Stimulated activated CD8-positive, alpha-beta memory T cell treated with anti-CD3 and anti-CD28 coated beads, Interleukin-7, amount 100 ng/mL, for 4 hours (primary cell): ENCODE measurements around the gene KRTAP10-2.

ENCODE experiments used
- DNase-seq, 2 donors: peaks; one replicate each; pipeline ENCODE4 v3.0.0-alpha.2; 2020; ENCODE audit warnings: low read depth in 2 of 2

KRTAP10-2 gene

DNA sequence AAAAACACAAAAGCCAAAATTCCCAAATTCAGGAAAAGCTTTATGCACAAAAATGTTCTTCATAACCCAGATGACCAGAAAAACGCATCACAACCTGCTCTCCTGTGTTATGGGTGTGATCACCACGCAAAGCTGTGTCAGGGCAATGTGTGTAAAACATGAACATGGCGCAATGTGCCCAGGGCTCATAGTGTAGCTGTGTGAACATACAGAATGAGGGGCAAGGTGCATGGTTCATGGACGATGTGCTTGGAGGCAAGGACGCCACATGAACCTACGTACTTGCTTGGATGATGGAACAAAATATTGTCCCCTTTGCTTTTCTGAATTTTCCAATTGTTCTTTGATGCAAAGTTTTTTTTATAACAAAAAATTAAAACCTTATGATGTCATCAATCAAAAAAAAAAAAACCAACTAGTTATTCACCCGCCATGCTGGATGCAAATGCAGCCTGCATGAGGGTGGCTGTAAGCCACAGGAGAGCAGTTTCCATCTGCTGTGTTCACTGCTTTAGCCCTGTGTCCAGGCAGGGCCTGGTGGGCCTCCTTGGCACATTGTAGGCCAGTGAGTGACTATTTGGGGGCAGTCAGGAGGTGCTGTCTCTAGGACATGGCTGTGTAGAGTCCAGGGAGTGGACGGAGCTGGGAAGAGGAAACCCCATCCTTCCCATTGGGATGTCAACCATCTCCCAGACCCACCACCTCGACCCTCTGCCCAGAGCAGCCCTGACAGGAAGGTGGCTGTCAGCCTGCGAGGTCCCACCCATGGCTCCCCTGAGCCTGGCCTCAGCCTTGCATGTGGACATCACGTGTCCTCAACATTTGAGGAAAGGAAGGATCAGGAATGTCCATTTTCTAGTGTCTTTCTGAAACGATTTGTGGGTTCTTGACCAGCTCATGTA lies 25.0 kb downstream of the KRTAP10-2 start:
- no peak for DNase-seq

DNA sequence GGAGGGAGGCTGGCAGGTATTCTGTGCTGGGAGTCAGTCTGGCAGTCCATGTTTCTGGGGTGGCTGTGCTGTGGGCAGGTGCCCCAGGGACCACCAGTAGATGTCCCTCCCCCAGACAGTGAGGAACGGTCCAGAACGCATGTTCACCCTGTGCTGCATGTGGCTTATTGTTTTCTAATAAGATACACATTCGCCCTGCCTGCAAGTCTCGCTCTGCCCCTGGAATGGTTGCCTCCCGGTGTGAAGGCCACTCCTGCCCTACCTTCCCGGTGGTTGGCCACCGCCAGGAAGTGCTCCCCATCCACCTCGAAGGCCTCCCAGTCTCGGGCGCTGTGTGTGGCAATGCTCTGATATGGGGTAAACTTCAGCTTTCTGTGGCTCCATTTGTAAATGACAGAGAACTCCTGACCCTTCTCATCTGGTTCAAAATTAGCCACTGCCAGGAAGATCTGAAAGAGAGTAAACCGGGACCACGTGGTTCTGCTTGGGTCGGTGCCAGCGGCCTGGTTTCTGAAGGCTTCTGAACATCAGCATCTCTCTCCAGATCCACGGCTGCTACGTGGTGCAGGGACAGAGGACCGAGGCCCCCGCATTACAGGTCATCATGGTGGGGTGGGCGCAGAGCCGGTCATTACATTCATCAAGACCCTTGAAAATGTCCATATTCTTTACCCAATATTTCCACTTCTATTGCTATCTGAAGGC lies 25.8 kb downstream of the KRTAP10-2 start:
- no peak for DNase-seq

DNA sequence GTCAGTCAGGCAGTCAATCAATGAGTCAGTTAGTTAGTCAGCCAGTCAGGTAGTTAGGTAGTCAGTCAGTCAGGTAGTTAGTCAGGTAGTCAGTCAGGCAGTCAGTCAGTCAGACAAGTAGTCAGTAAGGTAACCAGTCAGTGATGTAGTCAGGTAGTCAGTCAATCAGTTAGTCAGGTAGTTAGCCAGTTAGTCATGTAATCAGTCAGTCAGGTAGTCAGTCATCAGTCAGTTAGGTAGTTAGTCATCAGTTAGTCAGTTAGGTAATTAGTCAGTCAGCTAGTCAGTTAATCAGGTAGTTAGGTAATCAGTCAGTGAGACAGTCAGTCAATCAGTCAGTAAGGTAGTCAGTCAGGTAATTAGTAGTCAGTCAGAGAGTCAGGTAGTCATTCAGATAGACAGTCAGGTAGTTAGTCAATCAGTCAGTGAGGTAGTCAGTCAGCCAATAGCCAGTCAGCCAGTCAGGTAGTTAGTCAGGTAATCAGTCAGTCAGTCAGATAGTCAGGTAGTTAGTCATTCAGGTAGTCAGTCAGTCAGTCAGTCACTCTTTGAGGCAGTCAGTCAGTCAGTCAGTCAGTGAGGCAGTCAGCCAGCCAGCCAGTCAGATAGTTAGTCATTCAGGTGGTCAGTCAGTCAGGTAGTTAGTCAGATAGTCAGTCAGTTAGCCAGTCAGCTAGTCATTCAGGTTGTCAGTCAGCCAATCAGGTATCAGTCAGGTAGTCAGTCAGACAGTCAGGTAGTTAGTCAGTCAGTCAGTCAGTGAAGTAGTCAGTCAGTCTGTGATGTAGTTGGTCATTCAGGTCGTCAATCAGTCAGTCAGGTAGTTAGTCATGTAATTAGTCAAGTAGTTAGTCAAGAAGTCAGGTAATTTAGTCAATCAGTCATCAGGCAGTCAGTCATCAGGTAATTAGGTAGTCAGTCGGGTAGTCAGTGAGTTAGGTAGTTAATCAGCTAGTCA lies 26.6 kb downstream of the KRTAP10-2 start:
- no peak for DNase-seq

DNA sequence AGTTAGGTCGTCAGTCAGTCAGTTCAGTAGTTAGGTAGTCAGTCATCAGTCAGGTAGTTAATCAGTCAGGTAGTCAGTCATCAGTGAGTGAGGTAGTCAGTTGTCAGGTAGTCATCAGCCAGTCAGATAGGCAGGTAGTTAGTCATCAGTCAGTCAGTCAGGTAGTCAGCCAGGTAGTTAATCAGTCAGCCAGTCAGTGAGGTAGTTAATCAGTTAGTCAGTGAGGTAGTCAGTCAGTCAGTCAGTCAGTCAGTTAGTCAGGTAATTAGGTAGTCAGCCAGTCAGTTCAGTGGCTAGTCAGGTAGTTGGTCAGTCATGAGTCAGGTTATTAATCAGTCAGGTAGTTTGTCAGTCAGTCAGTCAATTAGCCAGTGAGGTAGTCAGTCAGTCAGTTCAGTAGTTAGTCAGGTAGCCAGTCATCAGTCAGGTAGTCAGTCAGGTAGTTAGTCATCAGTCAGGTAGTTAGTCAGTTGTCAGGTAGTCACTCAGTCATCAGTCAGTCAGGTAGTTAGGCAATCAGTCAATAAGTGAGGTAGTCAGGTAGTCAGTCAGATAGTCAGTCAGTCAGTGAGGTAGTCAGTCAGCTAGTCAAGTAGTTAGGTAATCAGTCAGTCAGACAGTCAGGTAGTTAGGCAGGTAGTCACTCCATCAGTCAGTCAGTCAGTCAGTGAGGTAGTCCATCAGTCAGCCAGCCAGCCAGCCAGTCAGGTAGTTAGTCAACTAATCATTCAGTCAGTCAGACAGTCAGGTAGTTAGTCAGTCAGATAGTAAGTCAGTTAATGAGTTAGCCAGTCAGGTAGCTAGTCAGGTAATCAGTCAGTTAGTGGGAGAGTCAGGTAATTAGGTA lies 27.5 kb downstream of the KRTAP10-2 start:
- DNase-seq = no peak

DNA sequence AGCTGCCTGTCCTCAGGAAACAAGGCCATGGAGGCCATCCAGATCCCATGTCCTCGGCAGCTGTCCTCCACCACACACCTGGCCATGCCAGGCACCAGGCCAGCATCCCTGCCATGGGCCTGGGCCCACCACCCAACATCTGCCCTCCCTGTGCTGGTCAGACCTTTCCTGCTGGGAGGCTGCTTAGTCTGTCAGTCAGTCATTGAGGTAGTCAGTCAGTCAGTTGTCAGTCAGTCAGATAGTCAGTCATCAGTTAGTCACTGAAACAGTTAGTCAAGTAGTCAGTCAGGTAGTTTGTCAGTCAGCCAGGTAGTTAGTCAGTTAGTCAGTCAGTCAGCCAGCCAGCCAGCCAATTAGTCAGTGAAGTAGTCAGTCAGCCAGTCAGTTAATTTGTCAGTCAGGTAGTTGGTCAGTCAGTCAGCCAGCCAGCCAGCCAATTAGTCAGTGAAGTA lies 28.5 kb downstream of the KRTAP10-2 start:
- no peak for DNase-seq

DNA sequence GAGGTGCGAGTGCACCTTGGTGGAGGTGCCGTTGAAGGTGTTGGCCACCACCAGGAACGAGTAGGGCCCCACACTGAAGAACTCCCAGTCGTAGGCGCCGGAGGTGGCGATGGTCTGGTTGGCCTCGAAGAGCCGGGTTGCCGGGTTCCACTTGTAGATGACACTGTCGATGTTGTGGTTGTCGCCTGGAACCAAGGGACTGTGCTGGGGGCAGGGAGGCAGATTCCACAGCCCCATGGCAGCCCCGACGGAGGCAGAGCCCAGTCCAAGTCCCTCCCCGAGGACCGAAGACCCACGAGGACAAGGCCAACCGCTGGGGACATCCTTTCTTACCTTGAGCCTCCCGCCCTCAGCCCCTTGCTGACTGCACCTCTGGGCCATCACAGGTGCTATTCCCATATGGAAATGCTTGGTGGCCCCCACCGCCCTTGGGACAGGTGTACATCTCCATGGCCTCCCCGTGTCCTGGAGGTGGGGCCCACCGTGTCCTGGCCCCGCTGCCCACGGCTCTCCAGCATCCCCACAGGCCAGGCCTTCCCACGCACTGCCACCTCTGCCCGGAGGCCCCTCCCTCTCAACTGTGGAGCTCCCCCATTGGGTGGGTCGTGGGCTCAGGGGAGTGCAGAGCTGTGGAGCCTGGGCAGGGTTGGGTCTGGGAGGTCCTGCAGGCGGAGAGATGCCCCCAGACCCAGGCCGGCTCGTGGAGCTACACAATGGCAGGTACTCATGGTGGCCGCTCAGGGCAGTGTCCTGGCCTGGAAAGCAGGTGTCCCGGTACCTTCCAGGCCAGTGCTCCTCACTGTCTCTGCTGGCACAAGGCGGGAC lies 29.2 kb downstream of the KRTAP10-2 start:
- DNase-seq = no peak

DNA sequence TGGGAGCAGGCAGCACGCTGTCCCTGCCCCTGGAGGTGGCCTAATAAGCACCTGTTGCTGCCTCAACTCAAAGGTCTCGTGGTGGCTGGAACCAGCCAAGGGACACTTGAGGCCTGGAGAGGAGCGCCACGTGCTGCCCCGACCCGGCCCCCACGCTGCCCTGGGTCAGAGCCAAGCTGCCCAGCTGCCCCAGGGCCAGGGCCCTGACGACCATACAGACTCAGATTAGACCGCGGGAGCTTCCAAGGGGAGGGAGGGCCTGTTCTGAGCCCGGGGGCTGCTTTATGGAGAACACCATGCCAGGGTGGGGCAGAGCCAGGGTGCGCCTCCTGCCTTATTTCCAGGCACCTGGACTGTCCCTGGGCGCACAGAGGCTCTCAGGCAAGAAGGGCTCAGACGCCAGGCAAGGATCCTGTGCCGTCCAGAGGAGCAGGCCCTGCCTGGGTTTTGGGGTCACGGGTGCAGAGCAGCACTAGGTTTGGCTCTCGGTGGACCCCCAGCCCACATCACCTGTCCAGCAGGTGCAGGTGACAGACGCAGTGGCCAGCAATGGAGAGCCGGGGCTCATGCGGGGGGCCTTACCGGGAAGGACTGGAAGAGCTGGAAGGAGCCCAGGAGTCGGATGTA lies 29.9 kb downstream of the KRTAP10-2 start:
- no peak for DNase-seq

DNA sequence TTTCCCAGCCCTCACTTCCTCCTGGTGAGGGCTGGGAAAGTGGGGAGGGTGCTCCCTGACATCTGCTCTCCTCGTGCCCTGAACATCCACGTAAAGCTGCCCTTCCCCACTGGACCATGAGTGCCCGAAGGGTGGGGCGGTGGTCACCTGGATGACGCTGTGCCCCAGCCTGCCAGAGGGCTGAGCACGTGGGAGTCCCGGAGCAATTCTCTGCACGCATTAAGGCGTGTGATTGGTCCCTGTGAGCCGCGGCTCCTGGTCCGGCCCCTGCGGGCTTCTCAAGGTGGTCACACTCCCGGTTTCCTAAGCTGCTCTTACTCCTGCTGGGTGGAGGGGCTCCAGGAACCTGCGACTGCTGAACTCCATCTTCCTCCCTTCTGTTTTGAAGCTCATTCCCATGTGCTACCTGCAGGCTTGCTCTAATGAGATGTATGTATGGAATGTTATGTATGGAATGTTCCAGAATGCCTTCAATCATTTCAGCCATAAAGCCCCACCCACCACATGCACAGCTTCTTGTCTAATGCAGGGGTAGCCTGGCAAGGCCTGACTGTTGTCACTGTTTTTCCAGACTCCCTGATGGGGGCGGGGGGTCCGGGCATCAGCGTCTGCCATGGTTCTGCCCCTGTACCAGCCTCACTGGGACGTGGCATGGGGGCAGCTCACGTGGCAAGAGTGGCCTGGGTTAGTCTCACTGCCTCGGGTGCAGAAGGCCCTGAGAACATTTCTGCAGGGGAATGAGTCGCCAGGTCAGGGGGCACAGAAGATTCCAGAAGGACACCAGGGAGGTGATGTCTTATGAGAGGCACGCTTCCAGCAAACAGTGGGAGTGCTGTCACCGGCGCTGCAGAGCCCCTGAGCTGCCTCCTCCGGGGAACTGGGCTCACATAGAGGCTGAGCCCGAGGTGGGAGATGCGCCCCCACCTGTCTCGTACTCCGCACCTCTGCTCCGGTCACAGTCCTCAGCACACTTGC lies 30.7 kb downstream of the KRTAP10-2 start:
- DNase-seq = no peak

DNA sequence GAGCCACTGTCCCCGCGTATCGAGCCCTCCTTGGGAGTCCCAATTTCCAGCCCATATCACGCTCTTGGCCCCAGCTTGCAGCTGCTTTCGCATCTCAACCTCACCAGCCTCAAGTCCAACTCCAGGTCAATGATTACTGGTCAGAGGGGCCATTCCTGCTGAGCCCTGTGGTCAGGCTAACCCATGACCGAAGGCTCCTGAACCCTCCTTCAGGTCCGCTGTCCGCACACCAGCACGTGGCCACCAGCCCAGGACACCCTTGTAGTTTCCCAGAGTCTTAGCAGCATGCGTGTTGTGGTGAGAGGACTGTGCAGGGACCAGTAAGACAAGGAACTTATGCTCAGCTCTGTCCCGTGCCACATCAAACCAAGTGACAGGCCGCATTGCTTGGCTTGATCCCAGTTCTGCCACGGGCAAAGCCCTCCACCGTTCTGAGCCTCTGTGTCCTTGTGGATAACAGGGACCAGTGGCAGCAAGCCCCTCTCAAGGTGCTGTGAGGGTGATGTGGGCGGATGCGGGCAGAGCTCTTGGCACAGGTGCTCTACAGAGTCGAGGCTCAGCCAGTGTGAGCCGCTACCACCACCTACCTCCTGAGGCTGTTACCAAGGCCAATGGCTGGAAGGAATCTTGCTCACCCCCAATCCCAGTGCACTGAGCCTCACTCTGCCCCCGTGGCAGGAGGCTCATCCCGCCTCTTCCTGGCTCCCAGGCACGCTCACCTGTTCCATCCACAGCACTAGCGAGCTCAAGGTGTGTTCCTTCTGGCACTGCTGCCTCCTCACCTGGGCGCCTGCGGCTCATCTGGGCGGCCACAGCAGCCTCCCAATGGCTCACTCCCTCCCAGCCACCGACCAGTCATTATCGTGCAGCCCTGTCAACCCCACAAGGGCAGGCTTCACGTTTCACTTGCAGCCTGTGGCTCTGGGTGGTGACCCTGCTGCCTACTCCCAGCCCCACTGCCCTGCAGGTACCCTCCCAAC lies 31.7 kb downstream of the KRTAP10-2 start:
- DNase-seq = no peak

DNA sequence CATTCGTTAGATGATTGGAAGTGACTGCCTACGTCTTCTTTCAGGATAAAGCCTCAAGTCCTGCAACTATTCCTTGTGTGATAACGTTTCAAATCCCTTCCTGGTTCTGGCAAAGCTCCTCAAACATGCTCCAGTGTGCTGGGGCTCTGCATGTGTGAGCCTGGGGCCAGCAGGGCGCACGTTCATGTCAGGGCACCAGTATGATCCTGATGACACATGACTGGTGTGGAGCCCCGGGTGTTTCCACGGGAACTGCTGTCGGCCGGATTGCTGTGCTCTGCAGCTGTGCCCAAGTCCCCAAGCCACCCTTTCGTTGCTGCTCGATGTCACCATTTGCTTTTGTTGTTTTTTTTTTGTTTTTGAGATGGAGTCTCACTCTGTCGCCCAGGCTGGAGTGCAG lies 32.6 kb downstream of the KRTAP10-2 start:
- no peak for DNase-seq

DNA sequence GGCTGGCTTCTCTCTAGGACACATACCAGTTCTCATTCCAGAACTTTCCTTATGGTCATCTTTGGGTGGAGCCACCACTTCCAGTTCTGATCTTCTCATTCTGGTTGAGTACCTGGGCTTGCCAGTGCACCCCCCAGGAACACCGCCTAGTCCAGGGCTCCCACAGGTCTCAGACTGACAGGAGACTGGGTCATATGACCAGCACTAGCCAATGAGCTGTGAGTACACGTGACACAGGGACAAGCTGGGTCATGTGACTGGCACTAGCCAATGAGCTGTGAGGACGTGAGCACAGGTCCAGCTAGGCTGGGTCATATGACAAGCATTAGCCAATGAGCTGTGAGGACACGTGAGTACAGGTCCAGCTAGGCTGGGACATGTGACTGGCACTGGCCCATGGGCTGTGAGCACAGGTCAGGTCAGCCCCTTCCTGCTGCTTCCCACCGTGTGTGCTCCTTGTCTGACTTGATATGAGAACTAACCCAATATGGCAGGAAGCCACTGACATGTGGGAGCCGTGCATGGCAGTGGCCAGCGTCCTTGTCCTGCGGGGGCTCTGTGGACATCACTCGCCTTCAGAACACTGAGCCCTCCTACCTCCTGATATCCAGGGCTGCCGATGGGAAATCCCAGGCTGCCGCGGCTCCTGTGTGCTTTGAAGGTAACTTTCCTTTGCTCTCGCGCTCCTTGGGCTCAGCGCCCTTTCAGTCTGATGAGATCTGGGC lies 34.0 kb downstream of the KRTAP10-2 start:
- no peak for DNase-seq

DNA sequence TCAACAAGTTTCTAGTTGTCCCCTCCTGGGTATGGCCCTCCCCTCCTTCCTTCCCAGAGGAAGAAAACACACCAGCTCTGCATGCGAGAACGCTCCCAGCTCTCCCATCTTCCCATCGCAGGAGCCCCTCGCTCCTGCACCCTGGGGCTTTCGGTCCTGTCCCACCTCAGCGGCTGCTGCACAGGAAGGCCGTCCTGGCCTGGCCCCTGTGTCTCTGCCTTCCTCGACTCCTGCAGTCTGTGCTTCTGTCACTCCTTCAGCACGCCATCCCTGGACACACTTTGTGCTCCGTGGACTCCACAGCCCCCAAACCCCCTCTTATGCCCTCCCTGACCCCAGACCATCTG lies 34.5 kb downstream of the KRTAP10-2 start:
- DNase-seq = no peak

DNA sequence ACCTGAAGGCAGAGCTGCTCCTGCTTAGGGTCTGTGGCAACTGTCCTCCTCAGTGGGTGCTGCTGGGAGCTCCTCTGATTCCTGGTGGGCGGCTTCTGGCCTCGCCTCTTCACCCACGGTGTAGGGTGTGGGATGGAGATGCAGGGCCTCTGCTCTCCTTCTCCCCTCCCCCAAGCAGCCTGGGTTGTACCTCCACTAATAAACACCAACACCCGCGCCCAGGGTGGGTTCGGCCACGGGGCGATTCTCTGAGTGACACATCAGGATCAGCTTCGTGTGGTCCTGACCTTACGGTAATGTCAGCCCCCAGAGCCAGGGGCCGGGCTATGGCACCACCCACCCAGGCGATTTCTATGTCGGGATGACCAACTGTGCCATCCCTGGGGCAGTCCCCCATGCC lies 35.0 kb downstream of the KRTAP10-2 start:
- no peak for DNase-seq

DNA sequence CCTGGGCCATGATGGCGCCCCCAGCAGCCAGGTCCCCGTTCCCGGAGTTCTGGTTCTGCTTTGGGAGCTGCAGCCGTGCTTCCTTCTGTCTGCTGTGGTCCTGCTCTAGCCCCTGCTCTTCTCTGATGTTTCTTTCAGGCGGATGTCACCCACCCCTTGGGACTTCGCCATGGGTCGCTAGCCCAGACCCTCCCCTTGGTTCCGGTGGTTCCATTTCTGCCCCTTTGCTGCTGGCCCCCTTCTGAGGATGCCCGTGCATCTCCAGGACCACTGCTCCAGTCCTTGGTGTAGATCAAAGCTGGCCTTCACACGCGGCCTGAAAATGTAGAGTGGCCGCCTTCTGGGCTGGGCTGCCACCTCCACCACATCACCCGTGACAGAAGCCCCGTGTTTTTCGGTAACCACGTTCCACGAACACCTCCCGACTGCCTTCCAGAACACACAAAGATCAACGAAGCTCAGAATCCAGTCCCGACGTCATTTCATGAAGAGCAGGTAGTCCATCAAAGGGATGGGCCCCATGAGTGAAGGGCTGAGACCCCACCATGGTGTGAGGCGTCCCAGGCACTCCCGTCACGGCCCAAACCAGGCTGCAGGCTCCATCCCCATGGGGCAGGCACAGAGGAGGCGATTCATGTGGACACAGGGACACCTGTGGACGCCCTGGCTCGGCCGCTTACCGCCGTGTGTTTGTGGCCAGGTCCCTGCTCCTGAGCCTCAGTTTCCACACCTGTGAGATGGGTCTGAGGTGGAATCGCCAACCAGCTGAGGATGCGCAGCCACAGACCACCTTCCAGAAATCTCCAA lies 35.7 kb downstream of the KRTAP10-2 start:
- no peak for DNase-seq

DNA sequence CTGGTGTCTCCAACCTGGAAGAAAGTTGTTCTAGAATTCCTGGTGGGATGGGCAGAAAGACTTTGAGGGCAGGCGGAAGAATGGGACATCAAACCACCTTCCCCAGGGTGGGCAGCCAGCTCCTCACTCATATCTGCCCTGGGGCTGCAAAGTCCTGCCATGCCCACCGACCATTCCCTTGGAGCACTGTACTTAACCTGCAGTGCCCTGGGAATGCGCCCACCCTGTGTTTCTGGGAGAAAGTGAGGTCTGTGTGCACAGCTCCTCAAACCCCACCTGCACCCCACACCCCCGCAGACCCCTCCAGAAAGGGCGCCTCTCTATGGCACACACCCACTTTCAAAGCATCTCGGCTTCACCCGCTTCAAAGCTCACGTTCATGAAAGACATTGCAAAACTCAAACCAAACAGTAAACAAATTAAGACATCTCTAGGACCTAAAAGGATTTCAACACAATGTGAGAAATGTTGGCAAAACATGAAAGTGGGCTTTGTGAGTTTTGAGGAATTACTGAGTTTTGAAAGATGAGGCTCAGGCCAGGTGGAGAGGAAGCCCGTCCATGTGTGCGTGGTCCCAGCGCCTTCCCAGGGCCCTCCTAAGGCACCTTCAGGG lies 36.5 kb downstream of the KRTAP10-2 start:
- DNase-seq = no peak

DNA sequence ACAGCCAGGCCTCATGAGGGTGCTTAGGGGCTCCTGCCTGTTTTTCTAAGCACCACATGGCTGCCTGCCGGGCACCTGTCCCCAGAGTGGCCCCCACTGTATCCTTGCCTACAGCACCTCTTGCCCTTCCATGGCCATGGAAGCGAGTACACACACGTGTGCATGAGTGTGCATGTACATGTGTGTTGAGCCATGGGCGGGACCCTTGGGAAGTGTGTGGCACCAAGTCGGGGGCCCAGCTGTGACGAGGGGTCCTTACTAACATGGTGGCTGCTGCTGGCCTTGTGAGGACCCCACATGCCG lies 37.1 kb downstream of the KRTAP10-2 start:
- no peak for DNase-seq
